A549 treated with DMSO at 1 μM for 4 hours (cell line): ENCODE measurements around the gene SPANXN5. TPM values are rescaled to one million over a fixed set of nuclear protein-coding genes. Genes with fewer than 3 reads are reported as not detected.

Experiments used
- total RNA-seq: library from RNA; stranded (reverse); fragments of 200-300 nt; extraction: Qiagen RNA extraction; gene quantifications from 5 replicates; pipeline ENCODE4 v1.2.3, GENCODE V29; 2022; ENCODE audit warnings: low read depth

Gene SPANXN5, protein sequence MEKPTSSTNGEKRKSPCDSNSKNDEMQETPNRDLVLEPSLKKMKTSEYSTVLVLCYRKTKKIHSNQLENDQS
- not detected in 5 replicates for total RNA-seq

DNA sequence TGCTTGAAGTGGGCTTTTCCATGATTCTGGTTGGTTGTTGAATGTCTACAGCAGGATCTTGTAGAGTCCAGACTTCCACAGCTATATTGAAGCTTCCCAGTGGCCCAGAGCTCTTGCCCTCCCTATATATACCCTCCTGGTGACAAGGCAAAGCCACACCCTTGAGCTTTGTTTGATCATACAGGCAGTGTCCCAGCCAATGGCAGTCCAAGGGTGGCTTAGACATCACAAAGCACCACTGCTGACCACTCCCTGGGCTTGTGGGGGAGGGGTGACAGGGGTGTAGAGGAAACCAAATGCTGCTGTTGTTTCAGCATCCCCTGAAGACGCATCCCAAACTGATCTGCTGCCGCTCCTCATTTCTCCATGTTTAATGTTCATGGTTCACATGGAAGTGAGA, at the start of gene SPANXN5:
SPANXN5 (minus strand) TSS at position 101 of the 400 bp plus-strand sequence; CDS start at position 22, 79 bp downstream.

DNA sequence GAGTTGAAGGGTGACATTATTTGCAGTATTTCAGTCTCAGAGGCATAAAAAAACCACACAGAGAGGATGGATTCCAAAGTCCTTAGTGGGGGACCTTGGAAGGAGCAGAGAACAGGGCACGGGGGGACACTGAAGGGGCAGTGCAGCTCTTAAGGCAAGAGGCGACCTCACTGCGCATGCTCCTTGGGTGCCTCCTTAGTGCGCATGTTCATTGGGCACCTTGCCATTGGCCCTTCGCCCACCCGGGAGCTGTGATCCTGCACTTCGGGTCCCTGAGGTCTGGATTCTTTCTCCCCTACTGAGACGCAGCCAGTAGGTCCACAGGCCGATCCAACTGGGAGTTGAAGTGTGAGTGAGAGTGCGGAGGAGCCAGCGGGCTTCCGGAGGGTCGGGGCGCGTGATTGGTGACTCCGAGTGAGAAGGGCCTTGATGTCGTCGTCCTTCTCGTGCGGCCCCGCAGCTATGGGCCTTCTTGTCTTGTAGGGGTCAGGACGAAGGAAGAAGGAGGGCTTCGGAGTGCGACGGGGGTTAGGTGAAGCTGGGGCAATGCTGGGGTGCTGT, 13.9 kb upstream of the SPANXN5 start, which contains the start of gene XAGE5:
XAGE5 (plus strand) TSS at position 223 of the 561 bp plus-strand sequence. CDS start 1,280 bp downstream, outside the sequence.

DNA sequence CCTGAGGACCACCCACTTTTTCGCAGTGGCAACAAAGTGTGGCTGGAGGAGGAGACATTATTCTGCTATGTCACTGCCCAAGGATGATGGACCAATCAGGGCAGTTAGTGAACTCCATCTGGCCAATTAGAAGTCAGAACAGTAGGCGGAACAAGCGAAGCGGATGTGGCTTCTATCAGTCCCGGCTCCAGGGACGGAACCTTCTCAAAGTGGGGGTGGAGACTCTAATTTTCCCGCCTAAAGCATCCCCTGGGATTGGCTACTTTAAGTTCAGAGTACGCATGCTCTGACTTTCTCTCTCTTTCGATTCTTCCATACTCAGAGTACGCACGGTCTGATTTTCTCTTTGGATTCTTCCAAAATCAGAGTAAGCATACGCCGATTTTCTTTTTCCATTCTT, 46.3 kb downstream of the SPANXN5 start, which contains the start of gene SSX2B:
SSX2B (plus strand) TSS at position 301 of the 400 bp plus-strand sequence. CDS start 1,429 bp downstream, outside the sequence.

Other genes with a start within 250 kb of the SPANXN5 start
- gene SSX7, start 142.5 kb downstream of the SPANXN5 start, total RNA-seq: not detected in 5 replicates
- not detected in 5 replicates for gene SSX2, start 90.2 kb downstream of the SPANXN5 start, total RNA-seq
- not detected in 5 replicates for gene SSX2B, start 46.2 kb downstream of the SPANXN5 start, total RNA-seq
- gene XAGE5, start 13.9 kb upstream of the SPANXN5 start, total RNA-seq: not detected in 5 replicates
- not detected in 5 replicates for gene XAGE3, start 70.7 kb upstream of the SPANXN5 start, total RNA-seq
- 7.0 to 15.7 TPM (median 12.4 TPM) in 5 replicates for gene FAM156B, start 99.9 kb upstream of the SPANXN5 start, total RNA-seq
- 9.1 to 22.4 TPM (median 15.2 TPM) in 5 replicates for gene FAM156A, start 161.1 kb upstream of the SPANXN5 start, total RNA-seq